Measurements from ENCODE around the gene KY. TPM values are rescaled to one million over a fixed set of nuclear protein-coding genes. Genes with fewer than 3 reads are reported as not detected.

The KY gene
- total RNA-seq, 2 experiments from 2014 or later: not detected

DNA sequence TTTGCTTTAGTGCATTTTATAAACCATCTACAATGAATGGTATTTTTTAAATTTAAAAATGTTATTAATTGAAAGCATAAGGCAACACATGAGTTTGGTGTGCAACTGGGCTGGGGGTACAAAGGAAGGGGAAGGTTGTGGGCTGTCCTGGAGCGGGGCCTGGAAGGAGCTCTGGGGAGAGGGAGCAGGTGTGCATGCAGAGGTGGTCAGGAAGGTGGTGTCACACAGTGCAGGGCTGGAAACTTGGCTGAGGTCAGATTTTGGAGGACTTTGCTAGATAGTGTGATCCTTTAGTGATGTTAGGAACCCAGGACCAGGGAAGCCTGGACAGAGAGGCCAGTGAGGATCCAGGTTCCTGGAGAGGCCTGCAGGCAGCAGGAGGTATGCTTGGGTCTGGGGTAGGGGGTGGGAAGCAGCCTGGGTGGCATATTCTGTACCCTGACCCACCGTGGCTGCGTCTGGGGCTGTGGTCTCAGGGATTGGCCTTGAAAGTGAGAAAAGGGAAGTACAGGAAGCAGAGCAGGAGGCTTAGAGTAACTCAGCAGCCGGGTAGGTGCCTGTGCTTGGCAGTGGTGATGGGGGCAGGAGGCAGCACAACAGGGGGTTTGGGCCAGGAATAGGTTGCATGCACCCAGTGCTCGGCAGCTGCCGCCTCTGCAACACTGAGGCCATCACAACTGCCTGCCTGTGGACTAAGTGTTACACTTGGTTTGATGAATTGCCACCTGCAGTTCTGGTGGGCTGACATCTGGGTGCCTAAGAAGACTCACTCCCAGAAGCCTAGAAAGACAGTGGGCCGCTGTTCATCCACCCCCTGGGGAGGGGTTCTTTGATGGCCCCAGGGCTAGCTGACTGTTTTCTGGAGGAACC lies 33.0 kb downstream of the KY start:
- no peak overlapping the region for H3K4me2 ChIP-seq (ENCODE audit: low read length)
- no peaks in the 10 kb centered on the region for H3K4me1 ChIP-seq (ENCODE audit: insufficient read depth, low read length, poor library complexity, severe bottlenecking)
- DNase-seq (ENCODE audit: low spot score): no peak
- no peaks in the 10 kb centered on the region for H4K20me1 ChIP-seq (ENCODE audit: insufficient read depth, low read length)
- H3K36me3 ChIP-seq (ENCODE audit: insufficient read depth, low read length): no peaks in the 10 kb centered on the region
- H2AFZ ChIP-seq (ENCODE audit: low read length): no peak overlapping the region
- no peak overlapping the region for H3K4me3 ChIP-seq (ENCODE audit: low read depth, low read length, poor library complexity, severe bottlenecking)
- no peak for TF ChIP-seq EZH2phosphoT487 (IDR thresholded peaks at IDR 0.05; ENCODE audit: borderline replicate concordance, low read depth, low read length)
- TF ChIP-seq, protein P1, sequence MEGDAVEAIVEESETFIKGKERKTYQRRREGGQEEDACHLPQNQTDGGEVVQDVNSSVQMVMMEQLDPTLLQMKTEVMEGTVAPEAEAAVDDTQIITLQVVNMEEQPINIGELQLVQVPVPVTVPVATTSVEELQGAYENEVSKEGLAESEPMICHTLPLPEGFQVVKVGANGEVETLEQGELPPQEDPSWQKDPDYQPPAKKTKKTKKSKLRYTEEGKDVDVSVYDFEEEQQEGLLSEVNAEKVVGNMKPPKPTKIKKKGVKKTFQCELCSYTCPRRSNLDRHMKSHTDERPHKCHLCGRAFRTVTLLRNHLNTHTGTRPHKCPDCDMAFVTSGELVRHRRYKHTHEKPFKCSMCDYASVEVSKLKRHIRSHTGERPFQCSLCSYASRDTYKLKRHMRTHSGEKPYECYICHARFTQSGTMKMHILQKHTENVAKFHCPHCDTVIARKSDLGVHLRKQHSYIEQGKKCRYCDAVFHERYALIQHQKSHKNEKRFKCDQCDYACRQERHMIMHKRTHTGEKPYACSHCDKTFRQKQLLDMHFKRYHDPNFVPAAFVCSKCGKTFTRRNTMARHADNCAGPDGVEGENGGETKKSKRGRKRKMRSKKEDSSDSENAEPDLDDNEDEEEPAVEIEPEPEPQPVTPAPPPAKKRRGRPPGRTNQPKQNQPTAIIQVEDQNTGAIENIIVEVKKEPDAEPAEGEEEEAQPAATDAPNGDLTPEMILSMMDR (conservative IDR thresholded peaks at IDR 0.05; ENCODE audit: low read length): no peak
- CTCF ChIA-PET (ENCODE audit: unreplicated experiment): no interaction called here
- no TSS peak for BruUV-seq (replicated peaks)
- no peak overlapping the region for H3K27ac ChIP-seq (ENCODE audit: low read depth, low read length, poor library complexity, severe bottlenecking)
- H3K79me2 ChIP-seq (ENCODE audit: insufficient read depth, low read depth, low read length): no peaks in the 10 kb centered on the region
- no peaks in the 10 kb centered on the region for H3K9me2 ChIP-seq (ENCODE audit: insufficient read depth, low read length)
- intact Hi-C loops (cut with micrococcal nuclease; ENCODE audit: unreplicated experiment): no loop called here
- H3K9me3 ChIP-seq (ENCODE audit: low read length): no peaks in the 10 kb centered on the region
- POLR2A ChIA-PET: interaction anchor here (0.6 kb wide), 1 partner anchor 16 kb away, joined by 3 read pairs; no protein-coding TSS in a partner anchor

DNA sequence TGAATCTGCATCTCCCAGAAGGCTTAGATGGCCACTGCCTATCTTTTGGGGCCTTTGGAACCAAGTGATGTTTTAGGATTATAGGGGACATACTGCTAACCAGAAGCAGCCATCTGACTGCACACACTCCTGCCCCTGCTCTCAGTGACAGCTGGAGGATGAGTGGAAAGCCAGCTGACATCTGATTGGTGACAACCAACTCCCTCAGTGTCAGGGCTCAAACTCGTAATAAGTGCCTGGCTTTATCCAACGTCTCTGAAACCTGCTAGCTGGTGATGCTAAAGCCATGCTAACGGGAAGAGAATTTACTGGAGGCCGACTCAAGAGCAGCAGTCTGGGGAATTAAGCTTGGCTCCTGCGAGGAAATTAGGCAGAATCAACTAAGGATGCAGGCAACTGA lies 35.1 kb downstream of the KY start:
- POLR2A ChIA-PET: no interaction called here
- H3K4me2 ChIP-seq (ENCODE audit: low read length): no peak overlapping the region

More for the DNA sequence above, 35.1 kb downstream of the KY start:
- H3K79me2 ChIP-seq (ENCODE audit: insufficient read depth, low read depth, low read length): no peaks in the 10 kb centered on the region
- intact Hi-C loops (cut with micrococcal nuclease; ENCODE audit: unreplicated experiment): no loop called here
- H4K20me1 ChIP-seq (ENCODE audit: insufficient read depth, low read length): no peaks in the 10 kb centered on the region
- no peaks in the 10 kb centered on the region for H3K9me3 ChIP-seq (ENCODE audit: low read length)
- H3K4me3 ChIP-seq (ENCODE audit: low read depth, low read length, poor library complexity, severe bottlenecking): no peak overlapping the region
- no peak overlapping the region for H3K27ac ChIP-seq (ENCODE audit: low read depth, low read length, poor library complexity, severe bottlenecking)
- H3K4me1 ChIP-seq (ENCODE audit: insufficient read depth, low read length, poor library complexity, severe bottlenecking): no peaks in the 10 kb centered on the region
- H3K9me2 ChIP-seq (ENCODE audit: insufficient read depth, low read length): no peaks in the 10 kb centered on the region
- BruUV-seq (replicated peaks): no TSS peak
- CTCF ChIA-PET (ENCODE audit: unreplicated experiment): interaction anchor here (0.5 kb wide), 1 partner anchor 1015 kb away, joined by 4 read pairs; no protein-coding TSS in a partner anchor
- no peaks in the 10 kb centered on the region for H3K36me3 ChIP-seq (ENCODE audit: insufficient read depth, low read length)
- H2AFZ ChIP-seq (ENCODE audit: low read length): no peak overlapping the region
- DNase-seq (ENCODE audit: low spot score): no peak
- TF ChIP-seq, protein P1 (conservative IDR thresholded peaks at IDR 0.05; ENCODE audit: low read length): no peak
- TF ChIP-seq EZH2phosphoT487 (IDR thresholded peaks at IDR 0.05; ENCODE audit: borderline replicate concordance, low read depth, low read length): no peak

All from OCI-LY7 (cell line).